Lower leg skin (tissue), 3 donors: ENCODE measurements around the gene CFAP221.

Experiments used
- POLR2A ChIP-seq, 2 donors: fragments of 450-650 bp; IDR thresholded peaks; one replicate each; pipeline ENCODE4 v1.6.1; 2016 to 2017; ENCODE audit warnings: antibody characterized with exemption in 2 of 2, mild to moderate bottlenecking in 1 of 2, moderate library complexity in 1 of 2
- TF ChIP-seq, protein P1 (sequence below), 3 donors: fragments of 450-650 bp; IDR thresholded peaks; one replicate each; pipeline ENCODE4 v1.5.1; 2016; ENCODE audit warnings: antibody characterized with exemption in 3 of 3, mild to moderate bottlenecking in 3 of 3, moderate library complexity in 2 of 3

DNA sequence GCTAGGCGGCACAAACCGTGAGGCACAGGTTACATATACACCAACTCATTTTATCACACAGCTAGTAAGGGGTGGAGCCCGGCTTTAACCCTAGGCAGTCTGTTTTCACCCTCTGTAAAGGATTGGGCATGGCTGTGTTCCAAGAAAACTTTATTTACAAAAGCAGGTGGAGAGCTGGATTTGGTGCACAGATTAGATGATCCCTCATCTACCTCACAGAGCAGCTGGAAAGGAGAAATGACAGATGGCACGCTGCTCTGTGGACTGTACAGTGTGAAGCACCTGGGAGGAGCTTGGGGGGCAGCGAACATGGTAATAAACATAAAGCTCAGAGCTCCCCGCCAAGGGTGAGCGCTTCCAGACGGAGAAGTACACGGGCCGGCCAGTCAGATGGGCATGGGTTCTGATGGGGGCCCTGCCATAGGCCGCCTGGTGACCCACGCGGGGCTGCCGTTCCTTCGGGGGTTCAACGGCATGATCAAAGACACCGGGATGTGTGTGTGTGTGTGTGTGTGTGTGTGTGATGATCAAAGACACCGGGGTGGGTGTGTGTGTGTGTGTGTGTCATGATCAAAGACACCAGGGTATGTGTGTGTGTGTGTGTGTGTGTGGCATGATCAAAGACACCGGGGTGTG lies 133.9 kb downstream of the CFAP221 start:
- TF ChIP-seq POLR2A (IDR thresholded peaks at IDR 0.05), result no peak
- TF ChIP-seq, protein P1, sequence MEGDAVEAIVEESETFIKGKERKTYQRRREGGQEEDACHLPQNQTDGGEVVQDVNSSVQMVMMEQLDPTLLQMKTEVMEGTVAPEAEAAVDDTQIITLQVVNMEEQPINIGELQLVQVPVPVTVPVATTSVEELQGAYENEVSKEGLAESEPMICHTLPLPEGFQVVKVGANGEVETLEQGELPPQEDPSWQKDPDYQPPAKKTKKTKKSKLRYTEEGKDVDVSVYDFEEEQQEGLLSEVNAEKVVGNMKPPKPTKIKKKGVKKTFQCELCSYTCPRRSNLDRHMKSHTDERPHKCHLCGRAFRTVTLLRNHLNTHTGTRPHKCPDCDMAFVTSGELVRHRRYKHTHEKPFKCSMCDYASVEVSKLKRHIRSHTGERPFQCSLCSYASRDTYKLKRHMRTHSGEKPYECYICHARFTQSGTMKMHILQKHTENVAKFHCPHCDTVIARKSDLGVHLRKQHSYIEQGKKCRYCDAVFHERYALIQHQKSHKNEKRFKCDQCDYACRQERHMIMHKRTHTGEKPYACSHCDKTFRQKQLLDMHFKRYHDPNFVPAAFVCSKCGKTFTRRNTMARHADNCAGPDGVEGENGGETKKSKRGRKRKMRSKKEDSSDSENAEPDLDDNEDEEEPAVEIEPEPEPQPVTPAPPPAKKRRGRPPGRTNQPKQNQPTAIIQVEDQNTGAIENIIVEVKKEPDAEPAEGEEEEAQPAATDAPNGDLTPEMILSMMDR (IDR thresholded peaks at IDR 0.05), result no peak
